ENCODE results near the gene B3GNT7.
A peak's percentile ranks its signal among the peaks of the same experiment; 100 is the strongest.
"Not testable (repeated sequence)": the region's sequence is repeated elsewhere in the genome, so short reads cannot be mapped to it uniquely, and the experiment has no call there.

The B3GNT7 gene

GRCh38 chr2:231404183-231404578 lies 8.7 kb downstream of the B3GNT7 start:
- DNase-seq: not testable (repeated sequence)

- DNase-seq: not testable (repeated sequence)
Observed at GRCh38 chr2:231405601-231406367, 10.3 kb downstream of the B3GNT7 start.

- DNase-seq: not testable (repeated sequence)
Observed at GRCh38 chr2:231407686-231408085, 12.2 kb downstream of the B3GNT7 start.

DNA sequence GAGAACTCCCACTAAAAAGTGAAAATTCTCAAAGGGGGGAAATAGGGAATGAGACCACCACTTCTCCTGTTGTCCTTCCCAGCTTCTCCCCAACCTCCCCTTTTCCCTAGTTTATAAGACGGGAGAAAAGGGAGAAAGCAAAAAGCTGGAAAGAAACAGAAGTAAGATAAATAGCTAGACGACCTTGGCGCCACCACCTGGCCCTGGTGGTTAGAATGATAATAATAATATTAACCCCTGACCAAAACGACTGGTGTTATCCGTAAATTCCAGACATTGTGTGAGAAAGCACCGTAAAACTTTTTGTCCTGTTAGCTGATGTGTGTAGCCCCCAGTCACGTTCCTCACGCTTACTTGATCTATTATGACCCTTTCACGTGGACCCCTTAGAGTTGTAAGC lies 12.8 kb downstream of the B3GNT7 start:
- not testable (repeated sequence) for DNase-seq

DNA sequence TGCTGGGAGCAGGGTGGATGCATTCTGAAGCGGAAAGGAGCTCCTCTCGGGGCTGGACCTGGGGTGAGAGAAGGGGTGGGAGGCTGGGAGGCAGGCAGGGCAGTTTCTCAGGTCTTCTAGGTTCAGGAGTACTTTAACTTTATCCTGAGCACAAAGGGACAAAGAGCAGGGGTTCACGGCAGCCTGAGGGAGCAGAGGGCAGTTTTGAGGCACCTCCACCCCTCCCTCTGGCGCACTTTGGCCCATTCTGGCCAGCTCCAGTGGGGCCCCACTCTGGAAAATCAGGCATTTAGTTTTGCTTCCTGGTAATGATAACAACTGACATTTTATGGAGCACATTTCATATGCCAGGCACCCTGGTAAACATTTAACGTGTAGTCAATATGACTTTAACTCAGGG lies 14.3 kb downstream of the B3GNT7 start:
- DNase-seq: no peak

GRCh38 chr2:231410293-231411004 lies 14.9 kb downstream of the B3GNT7 start:
- no peak for DNase-seq

DNA sequence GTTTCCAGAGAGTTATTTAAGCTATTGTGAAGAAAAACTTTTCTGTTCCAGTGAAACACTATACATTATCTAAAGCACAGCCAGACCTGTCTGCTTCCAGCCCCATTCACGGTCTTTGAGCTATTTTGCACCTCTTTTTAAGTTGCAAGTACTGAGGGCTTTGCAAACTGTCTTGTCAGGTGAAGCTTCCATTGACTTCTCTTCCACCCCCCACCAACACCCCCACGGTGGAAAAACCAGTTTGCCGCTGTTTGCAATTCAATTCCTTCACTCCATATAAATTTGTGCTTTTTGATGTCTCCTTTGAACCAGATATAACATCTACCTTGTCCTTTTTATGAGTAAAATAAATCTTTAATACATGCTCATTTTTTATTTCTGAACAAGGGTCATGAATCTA lies 15.7 kb downstream of the B3GNT7 start:
- no peak for DNase-seq

- DNase-seq: peak; percentile 62
Observed at GRCh38 chr2:231411831-231412617, 16.5 kb downstream of the B3GNT7 start.

DNA sequence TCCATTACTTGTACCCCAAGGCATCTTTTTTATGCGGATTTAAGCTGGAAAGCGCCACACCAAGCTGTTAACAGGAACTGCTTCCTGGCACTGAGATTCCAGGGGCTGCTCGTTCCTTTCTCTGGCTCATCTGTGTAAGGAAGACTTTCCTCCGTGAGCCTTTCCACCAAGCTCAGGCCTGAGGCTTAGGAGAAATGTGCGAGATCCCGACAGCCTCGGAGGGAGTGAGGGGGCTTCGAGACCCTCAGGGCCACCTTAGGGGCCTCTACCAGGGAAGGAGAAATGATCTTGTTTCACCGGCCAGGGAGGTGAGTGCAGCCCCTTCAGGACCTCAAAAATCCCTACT lies 17.1 kb downstream of the B3GNT7 start:
- no peak for DNase-seq

DNA sequence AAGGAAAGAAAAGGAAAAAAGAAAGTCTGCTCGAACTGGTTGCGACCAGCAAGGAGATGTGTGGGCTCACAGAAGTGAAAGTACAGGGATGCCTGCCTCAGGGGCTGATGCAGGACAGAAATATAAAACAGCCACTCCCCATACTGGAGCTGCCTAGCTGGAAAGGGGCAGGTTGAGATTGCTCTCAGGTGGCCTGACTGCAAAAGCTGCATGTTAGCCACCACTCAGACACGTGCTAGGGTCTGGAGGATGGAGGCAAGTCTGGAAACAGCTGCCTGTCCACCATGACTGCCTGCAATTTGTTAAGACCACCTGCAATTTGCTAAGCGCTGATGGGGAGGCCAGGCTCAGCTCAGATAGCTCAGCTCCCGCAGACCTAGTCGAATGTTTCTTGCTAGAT lies 17.9 kb downstream of the B3GNT7 start:
- DNase-seq: no peak

DNA sequence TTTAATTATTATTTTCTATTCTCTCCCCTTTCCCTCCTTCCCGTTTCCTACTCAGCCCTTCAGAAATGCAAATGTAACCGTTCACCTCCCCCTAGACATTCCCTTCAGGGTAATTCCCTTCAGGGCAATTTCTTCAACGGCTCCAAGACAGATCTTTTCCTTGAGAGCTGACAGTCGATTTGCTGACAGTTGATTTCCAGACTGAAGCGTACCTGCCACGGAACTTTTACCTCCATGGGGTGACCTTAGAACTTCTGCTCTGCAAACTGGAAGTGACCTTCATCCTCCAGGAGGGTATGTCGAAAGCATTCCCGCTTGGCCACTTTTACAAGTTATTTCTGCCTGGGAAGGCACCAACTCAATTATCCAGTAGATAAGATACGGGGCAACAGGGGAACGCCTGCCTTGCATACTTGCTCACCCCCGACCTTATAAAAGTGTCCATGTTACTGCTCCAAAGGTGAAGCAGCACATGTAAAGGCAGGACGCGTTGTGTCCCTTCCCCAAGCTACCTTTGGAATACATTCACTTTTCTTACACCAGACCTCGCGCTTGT lies 18.5 kb downstream of the B3GNT7 start:
- DNase-seq: no peak

DNA sequence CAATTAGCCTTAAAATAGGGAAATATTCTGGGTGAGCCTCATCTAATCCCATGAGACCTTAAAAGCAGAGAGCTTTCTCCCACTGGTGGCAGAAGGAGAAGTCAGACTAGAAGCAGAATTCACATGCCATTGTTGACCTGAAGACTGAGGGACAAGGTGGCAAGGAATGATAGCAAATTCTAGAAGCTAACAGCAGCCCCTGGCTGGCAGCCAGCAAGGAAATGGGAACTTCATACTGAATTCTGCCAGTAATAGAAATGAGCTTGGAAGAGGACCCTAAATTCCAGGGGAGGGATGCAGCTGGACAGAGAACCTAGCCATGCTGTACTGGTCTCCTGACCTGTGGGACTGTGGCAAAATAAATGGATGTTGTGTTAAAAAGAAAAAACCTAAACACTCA lies 19.5 kb downstream of the B3GNT7 start:
- no peak for DNase-seq

GRCh38 chr2:231418820-231419640 lies 23.5 kb downstream of the B3GNT7 start:
- no peak for DNase-seq

GRCh38 chr2:231421051-231421580 lies 25.6 kb downstream of the B3GNT7 start:
- no peak for DNase-seq

DNA sequence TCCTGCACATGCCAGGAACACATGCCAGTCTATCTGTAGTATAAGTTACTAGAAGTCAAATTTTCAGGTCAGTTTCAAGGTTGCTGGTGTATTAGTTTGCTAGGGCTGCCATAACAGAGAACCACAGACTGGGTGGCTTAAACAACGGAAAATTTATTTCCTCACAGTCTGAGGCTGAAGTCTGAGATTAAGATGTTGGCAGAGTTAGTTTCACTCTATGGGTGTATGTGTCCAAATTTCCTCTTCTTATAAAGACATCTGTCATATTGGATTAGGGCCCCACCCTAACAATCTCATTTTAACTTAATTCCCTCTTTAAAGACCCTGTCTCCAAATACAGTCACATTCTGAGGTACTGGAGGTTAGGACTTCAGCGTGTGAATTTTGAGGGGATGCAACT lies 26.5 kb downstream of the B3GNT7 start:
- DNase-seq: no peak

DNA sequence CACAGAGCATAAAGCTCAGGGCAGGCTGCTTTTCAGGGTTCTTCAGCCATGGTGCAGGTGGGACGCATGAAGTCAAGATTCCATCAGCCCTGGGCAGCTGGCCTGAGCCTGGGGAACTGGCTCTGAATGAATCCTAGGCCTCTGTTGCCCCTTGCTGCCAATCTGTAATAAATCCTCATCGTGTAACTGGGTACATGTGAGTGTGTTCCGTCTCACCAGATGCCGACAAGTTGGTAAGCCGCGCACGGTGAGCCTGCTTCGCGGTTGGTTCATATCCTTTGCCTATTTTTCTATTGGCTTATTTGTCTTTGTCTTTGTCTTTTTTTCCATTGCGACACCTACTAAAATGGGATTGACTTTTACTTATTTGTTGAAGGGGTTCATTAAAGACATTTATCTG lies 27.7 kb downstream of the B3GNT7 start:
- DNase-seq: no peak

- no peak for DNase-seq
Observed at GRCh38 chr2:231425291-231425810, 29.8 kb downstream of the B3GNT7 start.

DNA sequence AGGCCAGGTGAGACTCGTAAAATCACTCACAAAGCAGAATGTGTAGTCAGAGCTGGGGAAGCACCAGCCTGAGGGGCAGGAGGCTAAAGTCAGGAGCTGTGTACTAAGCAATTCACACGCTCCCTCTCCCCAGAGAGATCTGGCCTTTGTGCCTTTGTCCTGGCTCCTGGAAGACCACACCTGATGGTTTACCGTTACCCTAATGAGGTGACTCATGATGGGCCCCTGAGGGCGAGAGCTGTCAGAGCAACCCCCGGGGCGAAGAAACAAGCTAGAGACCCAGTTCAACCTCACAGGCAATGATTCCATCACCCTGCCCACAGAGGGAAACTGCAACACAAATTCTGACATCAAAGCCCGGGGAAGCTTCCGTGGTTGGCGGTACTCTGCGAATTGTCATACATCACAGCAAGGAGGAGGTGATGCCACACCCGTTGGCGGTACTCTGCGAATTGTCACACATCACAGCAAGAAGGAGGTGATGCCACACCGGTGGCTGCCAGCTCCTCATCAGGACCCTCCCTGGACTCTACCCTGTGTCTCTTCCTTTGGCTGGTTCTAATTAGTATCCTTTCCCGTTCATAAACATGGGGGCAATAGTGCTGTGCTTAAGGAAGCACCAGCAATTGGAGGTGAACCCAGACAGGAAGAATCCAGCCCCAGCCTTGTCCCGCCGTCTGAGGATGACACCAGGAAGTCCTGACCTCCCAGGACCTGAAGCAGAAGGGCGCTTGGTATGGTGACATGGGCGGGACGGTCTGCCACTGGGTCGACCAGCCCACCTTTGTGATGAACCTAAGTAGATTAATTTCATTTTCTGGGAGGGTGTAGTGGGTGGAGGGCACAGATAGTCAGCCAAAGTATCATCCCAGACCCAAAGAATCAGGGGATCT lies 30.5 kb downstream of the B3GNT7 start:
- DNase-seq: no peak

GRCh38 chr2:231427116-231427515 lies 31.6 kb downstream of the B3GNT7 start:
- no peak for DNase-seq

DNA sequence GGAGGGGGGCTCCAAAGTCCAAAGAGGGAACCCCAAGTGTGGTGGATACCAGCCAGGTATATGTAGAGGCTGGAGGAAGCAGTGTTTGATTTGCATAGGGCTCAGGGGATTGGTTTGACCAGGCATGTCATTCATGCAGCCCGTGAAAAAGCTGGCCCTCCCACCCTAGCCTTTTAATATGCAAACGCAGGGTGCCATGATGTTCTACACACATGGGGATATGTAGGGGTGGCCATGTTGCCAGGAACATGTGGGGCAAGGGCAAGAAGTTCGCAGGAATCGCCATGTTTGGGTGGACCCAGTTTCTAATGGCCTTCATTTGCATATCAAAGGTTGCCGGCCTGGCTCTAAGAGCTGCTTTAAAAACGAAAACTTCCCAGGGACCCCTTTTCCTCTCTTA lies 33.6 kb downstream of the B3GNT7 start:
- DNase-seq: no peak

- no peak for DNase-seq
Observed at GRCh38 chr2:231429901-231430300, 34.4 kb downstream of the B3GNT7 start.

Measured in NCI-H1436 (cell line).